GM12878 (cell line): Measurements from ENCODE around the gene AP3D1.

Experiments
- EZH2 ChIP-seq: IDR thresholded peaks from 2 replicates; pipeline ENCODE4 v1.6.1; 2012; ENCODE audit warnings: low read depth, mild to moderate bottlenecking, control low read depth, inconsistent platforms, low read length, borderline replicate concordance; ENCODE audit not compliant: control insufficient read depth
- NRF1 ChIP-seq: conservative IDR thresholded peaks from 2 replicates; pipeline ENCODE4 v1.6.1; 2011; ENCODE audit warnings: mild to moderate bottlenecking, low read depth, low read length, improper control_type of control experiment
- POU2F2 ChIP-seq: IDR thresholded peaks from 3 replicates; pipeline ENCODE4 v1.6.1; 2011; ENCODE audit warnings: low read depth, mild to moderate bottlenecking, low read length, borderline replicate concordance
- RAD21 ChIP-seq: IDR thresholded peaks from 2 replicates; pipeline ENCODE4 v1.6.1; 2011; ENCODE audit warnings: mild to moderate bottlenecking, low read depth, low read length, moderate library complexity; ENCODE audit not compliant: insufficient read depth
- SMAD1 ChIP-seq: fragments of 450-650 bp; IDR thresholded peaks from 2 replicates; pipeline ENCODE4 v1.6.1; 2018; ENCODE audit warnings: mild to moderate bottlenecking, low read depth; ENCODE audit not compliant: partially characterized antibody
- SUZ12 ChIP-seq: fragments of 200-600 bp; sonication (generic); IDR thresholded peaks from one replicate; pipeline ENCODE4 v1.6.1; 2018; ENCODE audit warnings: antibody characterized with exemption, mild to moderate bottlenecking; ENCODE audit not compliant: unreplicated experiment
- TAF1 ChIP-seq: IDR thresholded peaks from 2 replicates; pipeline ENCODE4 v1.6.1; 2011; ENCODE audit warnings: mild to moderate bottlenecking, low read depth, low read length, borderline replicate concordance
- TCF12 ChIP-seq: IDR thresholded peaks from 2 replicates; pipeline ENCODE4 v1.6.1; 2011; ENCODE audit warnings: low read depth, mild to moderate bottlenecking, low read length
- ZNF274 ChIP-seq: IDR thresholded peaks from one replicate; pipeline ENCODE4 v1.8.0; 2011; ENCODE audit not compliant: insufficient read length, insufficient read depth
- TF ChIP-seq, protein P1 (sequence below), 3 experiments: IDR thresholded peaks in 2 of 3; conservative IDR thresholded peaks in 1 of 3; 2 replicates each; pipeline ENCODE4 v1.5.1; 2011; ENCODE audit warnings: low read depth in 3 of 3, low read length in 3 of 3, mild to moderate bottlenecking in 3 of 3, control low read depth in 2 of 3, moderate library complexity in 2 of 3, inconsistent platforms in 1 of 3, mixed read lengths in 1 of 3; ENCODE audit not compliant: control insufficient read depth in 2 of 3, insufficient read depth in 1 of 3; ENCODE audit errors: extremely low read depth in 1 of 3
- TF ChIP-seq, protein P2 (sequence below): IDR thresholded peaks from 2 replicates; pipeline ENCODE4 v1.6.1; 2012; ENCODE audit warnings: low read depth, low read length, improper control_type of control experiment

DNA sequence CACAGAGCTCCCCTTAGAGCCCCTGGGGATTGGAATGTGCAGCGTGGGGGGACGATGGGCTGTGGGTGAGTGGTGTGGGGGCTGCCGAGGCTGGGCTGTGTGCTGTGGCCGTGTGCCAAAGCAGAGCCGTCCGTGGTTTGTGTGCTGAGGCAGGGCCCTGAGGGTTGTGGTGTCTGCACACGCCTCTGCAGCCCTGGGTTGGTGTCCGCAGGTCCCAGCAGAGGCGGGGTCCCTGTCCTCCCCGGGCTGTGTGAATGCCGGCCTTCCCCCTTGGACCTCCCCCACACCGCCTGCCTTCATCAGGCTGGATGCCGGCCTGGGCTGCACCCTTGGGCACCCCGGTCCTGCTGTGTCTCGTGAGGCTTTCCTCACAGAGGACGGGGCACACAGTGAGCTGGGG lies 38.5 kb upstream of the AP3D1 start:
- no peak for TF ChIP-seq NRF1
- no peak for TF ChIP-seq EZH2
- TF ChIP-seq, protein P1, sequence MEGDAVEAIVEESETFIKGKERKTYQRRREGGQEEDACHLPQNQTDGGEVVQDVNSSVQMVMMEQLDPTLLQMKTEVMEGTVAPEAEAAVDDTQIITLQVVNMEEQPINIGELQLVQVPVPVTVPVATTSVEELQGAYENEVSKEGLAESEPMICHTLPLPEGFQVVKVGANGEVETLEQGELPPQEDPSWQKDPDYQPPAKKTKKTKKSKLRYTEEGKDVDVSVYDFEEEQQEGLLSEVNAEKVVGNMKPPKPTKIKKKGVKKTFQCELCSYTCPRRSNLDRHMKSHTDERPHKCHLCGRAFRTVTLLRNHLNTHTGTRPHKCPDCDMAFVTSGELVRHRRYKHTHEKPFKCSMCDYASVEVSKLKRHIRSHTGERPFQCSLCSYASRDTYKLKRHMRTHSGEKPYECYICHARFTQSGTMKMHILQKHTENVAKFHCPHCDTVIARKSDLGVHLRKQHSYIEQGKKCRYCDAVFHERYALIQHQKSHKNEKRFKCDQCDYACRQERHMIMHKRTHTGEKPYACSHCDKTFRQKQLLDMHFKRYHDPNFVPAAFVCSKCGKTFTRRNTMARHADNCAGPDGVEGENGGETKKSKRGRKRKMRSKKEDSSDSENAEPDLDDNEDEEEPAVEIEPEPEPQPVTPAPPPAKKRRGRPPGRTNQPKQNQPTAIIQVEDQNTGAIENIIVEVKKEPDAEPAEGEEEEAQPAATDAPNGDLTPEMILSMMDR (IDR thresholded peaks at IDR 0.05 in 2 of 3, conservative IDR thresholded peaks at IDR 0.05 in 1 of 3; ENCODE audit: control insufficient read depth in 2 of 3, extremely low read depth in 1 of 3, insufficient read depth in 1 of 3, low read depth in 3 of 3, low read length in 3 of 3): no peak
- TF ChIP-seq SMAD1: no peak
- TF ChIP-seq TAF1: no peak
- no peak for TF ChIP-seq SUZ12
- TF ChIP-seq, protein P2, sequence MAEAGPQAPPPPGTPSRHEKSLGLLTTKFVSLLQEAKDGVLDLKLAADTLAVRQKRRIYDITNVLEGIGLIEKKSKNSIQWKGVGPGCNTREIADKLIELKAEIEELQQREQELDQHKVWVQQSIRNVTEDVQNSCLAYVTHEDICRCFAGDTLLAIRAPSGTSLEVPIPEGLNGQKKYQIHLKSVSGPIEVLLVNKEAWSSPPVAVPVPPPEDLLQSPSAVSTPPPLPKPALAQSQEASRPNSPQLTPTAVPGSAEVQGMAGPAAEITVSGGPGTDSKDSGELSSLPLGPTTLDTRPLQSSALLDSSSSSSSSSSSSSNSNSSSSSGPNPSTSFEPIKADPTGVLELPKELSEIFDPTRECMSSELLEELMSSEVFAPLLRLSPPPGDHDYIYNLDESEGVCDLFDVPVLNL: no peak
- TF ChIP-seq POU2F2: no peak
- TF ChIP-seq TCF12: no peak
- TF ChIP-seq ZNF274: no peak
- TF ChIP-seq RAD21: no peak
